ENCODE data around the gene THSD1.
"Not testable (repeated sequence)": the region's sequence is repeated elsewhere in the genome, so short reads cannot be mapped to it uniquely, and the experiment has no call there.

The THSD1 gene

DNA sequence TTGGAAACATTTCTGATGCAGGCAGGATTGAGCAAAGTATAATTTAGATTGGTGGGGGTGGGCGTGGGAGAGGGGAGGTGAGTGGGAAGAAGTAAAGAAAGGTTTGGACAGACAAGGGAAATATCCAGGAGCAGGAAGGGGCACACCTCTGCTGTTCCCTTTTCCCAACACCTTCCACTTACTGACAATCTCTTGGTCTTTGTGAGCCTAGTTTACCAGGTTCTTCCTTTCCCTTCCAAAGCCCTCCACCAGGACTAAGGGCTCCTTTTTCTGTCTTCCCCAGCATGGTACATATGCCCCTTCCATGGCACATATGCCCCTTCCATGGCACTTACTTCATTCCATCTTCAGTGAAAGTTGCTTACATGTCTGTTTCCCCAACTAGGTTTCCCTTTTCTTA, 6.2 kb upstream of the THSD1 start:
- DNase-seq = no peak

DNA sequence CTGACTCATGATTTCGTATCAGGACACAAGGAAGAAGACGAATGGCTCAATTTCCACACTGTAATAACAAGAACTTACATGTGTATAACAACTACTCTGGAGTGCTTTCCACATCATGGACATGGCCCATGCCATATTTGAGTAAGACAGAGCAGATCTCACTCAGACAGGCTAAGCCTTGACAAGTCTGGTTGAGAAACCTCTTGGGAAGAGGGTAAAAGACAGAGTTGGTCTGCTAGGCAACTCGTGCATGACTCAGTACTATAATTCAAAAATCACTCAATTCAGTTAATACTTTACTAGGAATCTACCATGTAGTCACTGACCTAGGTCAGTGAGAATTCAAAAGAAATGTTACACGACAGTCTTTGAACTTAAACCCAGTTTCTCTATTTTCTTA, 5.7 kb upstream of the THSD1 start:
- no peak for DNase-seq

DNA sequence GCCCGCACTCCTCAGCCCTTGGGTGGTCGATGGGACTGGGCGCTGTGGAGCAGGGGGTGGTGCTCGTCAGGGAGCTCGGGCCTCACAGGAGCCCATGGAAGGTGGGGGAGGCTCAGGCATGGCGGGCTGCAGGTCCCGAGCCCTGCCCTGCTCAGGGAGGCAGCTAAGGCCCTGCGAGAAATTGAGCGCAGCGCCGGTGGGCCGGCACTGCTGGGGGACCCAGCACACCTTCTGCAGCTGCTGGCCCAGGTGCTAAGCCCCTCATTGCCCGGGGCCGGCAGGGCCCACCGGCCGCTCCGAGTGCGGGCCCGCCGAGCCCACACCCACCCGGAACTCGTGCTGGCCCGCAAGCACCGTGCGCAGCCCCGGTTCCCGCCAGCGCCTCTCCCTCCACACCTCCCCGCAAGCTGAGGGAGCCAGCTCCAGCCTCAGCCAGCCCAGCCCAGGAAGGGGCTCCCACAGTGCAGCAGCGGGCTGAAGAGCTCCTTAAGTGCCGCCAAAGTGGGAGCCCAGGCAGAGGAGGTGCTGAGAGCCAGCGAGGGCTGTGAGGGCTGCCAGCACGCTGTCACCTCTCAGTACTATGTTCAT, 2.2 kb upstream of the THSD1 start:
- DNase-seq = not testable (repeated sequence)

DNA sequence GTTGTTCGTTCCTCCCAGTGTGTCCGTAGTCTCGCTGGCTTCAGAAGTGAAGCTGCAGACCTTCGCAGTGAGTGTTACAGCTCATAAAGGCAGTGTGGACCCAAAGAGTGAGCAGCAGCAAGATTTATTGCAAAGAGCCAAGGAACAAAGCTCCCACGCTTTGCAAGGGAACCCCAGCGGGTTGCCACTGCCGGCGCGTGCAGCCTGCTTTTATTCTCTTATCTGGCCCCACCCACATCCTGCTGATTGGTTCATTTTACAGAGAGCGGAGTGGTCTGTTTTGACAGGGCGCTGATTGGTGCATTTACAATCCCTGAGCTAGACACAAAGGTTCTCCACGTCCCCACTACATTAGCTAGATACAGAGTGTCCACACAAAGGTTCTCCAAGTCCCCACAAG, 1.5 kb upstream of the THSD1 start:
- DNase-seq = not testable (repeated sequence)

DNA sequence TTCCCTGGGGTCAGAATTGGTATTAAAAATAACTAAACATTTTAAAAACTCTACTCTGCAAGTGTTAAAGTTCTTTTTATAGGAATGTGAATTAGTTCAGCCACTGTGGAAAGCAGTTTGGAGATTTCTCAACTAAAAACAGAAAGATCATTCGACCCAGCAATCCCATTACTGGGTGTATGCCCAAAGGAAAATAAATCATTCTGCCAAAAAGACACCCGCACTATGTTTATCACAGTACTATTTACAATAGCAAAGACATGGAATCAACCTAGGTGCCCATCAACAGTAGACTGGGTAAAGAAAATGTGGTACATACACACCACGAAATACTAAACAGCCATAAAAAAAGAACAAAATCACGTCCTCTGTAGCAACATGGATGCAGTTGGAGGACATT, 657 bp upstream of the THSD1 start:
- no peak for DNase-seq

DNA sequence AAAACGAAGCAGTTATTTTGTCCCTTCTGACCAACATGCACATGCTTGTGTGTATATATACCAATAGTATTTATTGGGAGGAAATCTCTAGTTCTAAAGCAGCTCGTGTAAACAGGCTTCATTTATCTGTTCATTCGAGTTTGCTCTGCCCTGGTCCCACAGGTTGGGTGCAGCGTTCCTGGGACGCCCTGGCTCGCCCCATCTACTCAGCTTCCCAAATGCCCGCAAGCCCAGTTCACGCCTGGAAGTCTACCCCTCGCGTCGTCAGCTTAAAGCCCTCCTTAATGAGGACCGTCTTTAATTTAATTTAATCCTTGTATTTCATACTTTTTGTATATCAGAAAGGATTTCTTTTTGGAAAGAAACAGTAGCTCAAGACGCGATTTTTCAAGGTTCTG, 604 bp downstream of the THSD1 start:
- no peak for DNase-seq

DNA sequence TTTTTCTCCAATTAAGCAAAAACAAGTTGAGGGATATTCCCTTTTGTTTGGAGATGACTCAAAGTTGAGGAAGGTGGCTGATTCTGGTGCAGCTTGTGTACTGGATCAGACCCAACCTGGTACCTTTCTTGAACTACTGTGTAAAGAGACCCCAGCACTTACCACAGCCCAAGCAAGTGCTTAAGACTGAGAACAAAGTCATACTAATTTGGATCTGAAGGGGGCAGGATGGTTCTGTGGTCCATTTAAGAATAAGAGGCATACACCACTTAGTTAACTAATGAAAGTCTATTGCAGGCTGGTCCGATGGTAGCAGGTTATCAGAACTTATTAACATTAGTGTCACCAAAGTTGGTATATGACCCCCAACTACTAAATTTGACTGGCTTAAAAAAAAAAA, 6.3 kb downstream of the THSD1 start:
- no peak for DNase-seq

DNA sequence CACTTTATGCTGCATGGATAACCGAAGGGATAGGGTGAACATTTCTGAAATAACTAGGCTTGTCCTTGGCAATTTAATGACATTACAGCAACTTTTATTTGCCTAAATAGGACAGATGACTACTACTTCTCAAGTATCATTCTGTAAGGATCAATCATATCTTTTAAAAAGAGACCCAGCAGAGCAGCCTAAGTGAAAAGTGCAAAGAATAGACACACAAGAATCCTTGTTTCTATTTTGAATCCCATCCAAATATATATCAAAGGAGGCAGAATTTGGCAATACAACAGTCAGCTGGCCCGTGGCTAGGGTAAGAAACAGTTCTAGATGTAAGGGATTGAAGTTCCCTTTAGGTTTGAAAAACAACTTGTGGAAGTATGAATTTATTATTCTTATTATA, 6.9 kb downstream of the THSD1 start:
- no peak for DNase-seq

DNA sequence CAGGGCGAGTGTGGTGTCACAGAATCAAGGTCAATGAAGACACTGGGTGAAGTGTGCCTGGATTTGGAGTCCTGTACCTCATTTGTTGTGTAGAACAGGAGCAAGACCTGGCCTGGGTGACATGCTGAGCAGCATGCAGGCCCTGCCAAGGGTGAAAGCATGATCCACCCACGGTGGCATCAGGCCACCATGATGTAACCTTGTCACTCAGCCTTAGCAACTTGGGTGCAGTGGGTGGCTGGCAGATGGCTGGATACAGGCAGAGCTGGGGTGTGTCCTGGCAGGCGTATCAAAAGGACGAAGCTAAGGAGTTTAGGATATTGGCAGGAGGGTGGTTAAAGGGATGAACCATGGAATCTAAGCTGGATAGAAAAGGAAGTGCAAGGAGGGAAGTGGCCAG, 10.3 kb downstream of the THSD1 start:
- DNase-seq = peak in 1 of 56 donors; percentile 18

DNA sequence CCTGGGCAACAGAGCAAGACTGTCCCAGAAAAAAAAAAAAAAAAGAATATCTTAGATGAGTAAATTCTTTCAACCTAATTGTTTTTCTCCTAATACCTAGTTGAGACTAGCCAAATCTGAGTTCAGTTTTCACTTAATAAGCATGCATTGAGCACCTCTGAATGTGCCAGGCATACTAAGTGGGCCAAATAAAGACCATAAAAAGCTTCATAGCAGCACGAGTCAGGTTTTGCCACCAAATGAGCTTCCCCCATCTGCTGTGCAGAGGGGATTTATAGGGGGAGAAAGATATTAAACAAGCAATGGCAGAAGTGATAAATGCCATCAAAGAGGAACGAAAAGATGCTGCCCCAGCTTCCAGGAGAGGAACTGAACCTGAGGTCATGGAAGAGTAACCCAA, 11.4 kb downstream of the THSD1 start:
- DNase-seq = no peak

DNA sequence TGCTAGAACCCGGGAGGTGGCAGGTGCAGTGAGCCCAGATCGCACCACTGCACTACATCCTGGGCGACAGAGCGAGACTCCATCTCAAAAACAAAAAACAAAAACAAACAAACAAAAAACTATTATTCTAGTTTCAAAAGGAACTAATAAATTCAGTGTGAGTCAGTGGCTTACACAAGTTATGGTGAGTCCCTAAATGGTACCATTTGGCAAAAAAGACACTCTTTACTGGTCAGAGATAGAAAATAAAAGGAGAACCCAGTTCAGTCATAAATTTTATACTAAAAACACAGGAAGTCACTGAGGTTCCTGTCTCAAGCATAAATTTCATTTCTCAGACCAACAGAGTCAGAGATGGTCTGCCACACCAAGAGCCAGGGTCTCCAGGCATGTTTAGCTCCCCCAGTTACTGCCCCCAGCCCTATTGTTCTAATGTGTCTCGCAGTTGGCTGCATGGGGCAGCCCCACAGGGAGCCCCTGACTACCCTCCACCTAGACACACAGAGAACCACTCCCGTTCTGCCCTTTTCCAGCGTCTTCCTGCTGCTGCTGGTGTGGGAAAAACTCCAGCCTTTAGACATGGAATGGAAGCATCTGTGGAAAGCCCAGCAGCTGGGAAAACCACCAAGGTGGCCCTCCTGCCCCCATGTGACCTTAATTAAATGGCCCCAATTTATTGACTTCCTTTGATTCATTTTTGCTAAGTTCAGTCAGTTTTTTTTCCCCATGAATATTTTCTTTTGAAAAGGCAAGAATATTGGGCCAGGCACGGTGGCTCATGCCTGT, 12.2 kb downstream of the THSD1 start:
- no peak for DNase-seq

DNA sequence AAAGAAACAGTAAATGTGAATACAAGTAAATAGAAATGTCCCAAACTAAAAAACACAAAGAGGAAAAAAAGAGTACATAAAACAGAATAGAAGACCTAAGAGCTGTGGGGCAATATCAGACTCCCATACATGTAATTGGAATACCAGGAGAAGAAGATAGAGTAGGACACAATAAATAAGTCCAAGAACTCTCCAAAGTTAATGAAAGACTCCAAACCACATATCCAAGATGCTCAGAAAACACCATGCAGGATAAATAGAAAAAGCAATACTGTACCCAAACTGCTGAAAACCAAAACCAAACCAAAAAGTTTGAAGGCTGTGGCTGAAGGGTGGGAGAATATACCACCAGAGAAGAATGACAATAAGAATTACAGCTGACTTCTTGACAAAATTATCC, 18.3 kb downstream of the THSD1 start:
- DNase-seq = no peak

DNA sequence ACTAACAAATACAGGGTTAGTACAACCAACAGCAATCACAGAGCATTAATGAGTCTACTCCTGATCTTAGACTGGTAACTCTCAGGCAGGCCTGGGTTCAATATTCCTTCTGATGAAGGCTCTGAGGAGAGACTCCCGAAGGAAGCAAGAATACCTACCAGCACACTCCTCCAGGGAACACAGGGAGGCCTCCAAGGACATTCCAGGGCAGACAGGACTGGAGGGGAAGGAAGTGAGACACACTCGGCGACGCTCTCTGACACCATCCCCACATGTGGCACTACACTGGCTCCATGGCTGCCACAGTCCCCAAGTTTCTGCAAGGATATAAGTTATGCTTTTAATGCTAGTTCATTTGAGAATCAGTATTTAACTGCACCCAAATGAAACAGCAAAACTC, 20.1 kb downstream of the THSD1 start:
- DNase-seq = no peak

DNA sequence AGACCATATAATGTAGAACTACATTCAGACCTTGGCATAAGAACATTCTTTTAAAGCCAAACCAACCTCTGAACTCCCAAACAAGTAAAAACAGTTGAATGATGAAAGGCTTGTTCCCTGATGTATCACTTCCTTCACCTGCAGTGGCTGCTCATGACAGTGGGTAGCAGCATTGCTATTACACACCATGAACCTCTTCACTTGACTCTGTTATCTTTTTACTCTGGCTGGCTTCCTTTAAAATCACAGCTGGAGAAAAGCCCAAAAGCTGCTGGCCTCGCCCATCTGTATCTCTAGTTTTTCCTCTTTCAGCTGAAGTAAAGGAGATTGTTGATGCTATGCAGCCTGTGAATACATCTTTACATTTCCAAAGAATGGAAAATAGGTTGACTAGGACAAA, 22.6 kb downstream of the THSD1 start:
- no peak for DNase-seq

DNA sequence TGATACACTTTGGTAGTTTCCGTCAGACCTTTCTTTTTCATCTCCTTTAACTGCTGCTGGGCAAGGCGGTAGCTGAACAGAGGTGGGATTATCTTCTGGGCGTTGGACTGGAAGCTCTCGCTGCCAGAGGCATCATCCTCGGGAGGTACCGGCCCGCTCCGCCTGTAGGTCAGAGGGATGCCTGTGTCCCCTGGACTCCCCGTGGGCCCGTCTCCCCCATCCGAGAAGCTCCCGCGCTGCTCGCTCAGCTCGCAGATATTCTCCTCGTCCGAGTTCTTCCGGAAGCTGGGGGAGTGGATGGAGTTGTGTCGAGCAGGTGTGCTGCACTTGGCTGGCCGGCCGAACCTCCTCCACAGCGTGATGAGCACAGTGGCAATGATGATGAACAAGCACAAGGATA, 27.7 kb downstream of the THSD1 start:
- no peak for DNase-seq

DNA sequence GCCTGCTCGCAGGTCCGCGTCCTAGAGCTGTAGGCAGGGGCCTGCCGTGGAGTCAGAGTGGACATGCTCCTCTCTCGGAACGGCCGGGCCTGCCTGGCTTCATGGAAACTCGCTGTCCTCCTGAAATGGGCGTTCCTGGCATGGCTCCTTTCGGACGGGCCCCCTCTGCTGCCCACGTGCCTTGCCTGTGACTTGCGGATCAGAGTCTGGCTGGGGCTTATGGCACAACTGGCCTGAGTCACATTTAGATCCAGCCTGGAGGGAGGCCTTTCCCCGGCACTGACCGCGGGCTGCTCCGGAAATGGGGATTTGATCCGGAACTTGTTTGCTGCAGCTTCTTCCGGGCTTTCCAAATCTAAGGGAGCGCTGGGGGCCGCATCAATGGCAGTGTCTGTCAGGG, 28.1 kb downstream of the THSD1 start:
- DNase-seq = no peak

DNA sequence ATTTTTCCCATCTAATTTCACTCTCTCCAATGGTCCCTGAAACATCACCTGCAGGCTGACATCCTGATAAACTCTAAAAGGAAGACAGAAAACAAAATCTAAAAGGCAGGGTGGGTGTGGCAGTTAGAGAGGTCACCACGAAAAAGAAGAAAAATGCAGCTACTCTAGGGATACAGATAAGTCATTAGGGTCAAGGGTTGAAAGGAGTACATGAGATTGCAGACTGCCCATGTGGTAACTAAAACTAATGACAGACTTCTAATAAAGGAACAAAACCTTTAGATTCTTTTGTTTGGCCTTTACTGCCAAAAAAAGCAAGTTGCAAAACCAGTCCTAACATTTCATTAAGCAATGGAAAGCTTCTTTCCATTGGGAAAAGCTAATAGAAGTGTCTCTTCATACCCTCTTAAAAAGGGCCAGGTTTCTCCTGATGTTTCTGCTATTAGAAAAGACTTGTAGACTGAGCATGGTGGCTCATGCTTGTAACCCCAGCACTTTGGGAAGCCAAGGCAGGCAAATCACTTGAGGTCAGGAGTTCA, 31.0 kb downstream of the THSD1 start:
- DNase-seq = no peak

DNA sequence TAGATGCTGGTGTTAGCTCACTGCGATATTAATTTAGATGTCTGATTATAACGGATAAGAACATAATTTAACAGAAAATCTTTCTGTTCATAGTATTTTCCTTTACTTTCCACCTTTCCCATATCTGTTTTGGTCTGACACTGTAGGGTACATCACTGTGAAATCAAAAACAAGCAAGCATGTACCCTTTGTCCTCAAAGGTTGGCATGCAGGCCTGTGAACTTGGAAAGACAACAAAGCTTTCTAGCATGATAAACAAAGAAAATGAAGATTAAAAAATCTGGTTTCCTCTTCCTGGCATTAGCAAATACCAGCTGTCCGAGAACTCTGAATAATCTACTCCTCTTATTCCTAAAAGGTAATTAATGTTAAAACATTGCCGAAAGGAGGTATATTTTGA, 31.6 kb downstream of the THSD1 start:
- DNase-seq = no peak

DNA sequence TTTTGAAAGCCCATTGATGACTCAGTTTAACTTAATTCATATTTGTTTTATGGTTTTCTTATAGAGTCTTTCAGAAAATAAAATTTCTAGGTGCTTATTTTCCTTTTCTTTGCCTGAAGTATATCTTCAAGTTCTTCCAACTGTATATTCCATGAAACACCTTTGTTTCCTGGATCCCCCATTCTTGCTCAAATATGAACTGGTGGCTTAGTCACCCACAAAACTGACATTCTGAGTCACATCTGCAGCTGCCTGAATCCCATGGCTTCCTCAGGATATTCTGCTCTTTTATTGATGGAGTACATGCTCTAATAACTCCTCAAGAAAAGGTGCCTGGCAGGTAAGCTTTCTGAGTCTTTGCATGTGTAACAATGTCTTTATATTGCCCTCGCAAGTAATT, 32.7 kb downstream of the THSD1 start:
- DNase-seq = not testable (repeated sequence)

DNA sequence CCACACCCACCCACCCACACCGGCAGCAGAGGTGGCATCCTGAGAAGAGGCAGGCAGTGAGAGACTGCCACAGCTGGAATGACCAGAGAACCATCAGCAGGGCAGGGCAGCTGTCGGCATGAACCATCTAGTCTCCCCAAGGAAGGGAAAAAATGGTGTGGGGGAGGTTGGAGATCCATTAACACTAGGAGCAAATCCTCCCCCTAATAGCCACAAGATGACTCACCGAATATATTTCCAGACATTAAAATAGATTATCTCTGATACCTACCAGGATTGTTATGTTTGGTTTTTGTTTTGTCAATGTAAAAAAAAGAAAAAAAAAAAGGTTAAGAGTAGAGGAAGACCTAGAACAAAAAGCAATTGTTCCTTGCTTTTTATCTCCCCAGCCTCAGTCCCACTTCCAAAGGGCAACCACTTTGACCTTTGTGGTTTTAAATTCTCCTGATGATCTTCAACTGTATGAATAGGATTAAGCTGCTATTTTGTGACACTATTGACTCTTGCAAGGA, 34.2 kb downstream of the THSD1 start:
- DNase-seq = no peak

DNA sequence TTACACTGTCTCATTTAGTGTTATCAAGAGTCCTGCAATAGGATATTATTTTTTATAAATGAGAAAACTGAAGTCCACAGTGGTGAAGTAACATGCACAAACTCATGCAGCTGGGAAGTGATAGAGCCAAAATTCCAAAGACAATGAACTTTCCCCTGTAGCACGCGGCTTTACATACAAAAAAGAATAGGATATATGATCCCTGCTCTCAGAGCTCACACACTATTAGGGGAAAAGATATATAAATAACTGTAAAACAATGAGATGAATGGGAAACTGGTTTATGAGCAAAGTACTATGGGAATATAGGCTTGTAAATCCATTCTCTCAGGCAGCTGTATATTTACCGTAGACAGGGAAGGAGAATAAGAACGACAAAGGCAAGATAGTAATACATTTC, 39.7 kb downstream of the THSD1 start:
- DNase-seq = no peak

DNA sequence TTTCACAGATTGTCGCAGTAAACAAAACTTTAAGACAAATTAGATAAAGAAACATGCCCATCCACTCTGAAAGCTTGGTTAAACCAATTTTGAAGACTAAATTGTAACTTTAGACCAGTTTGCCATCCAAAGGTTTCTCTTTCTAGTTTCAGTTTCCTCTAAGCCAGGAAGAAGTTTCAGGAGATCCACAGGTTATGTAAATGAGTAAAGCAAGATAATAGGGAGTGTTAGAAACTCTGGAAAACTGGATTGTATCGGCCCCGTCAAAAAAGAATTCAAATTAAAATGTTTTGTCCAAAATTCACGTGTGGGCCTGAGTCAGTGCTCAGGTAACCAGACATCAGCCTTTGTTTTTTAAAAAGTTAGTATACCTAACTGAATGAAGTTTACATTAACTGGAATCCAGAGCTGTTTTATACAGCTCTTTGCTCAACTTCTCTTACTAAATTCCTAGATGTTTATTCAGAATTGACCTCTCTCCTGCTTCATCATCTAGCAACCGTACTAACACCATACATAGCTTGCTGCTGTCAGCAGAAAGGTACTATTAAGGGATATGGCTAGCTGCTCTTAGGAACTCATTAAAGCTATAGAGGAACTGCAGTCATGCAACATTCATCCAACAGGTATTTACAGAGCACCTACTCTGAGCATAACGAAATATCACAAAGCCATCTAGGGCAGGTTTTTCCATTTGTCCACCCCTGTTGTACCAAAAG, 43.6 kb downstream of the THSD1 start:
- DNase-seq = not testable (repeated sequence)
